ENCODE measurements around the gene PAQR8.

Gene PAQR8

DNA sequence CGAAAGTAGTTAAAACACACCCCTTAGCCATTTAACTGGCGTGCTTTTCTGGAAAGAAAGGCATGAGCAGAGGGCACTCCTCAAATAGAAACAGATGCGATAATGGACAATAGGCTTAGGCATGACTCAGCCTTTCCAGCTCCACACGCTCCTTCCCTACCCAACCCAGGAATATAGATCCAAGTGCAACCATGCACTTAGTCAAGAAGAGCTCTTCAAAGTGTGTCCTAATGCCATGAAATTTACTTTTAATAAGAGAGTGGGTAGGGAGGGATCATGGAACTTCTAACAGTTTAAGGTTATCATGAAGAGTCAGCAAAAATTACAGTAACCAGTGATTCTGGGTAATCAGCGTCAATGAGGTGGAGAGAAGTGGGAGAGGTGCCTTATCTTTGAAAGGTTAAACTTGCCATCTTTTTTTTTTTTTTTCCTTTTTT is 55.7 kb downstream of the PAQR8 start:
- H3K4me3 ChIP-seq (ENCODE audit: low read depth, low read length): no peak overlapping the region
- TF ChIP-seq, protein P1, sequence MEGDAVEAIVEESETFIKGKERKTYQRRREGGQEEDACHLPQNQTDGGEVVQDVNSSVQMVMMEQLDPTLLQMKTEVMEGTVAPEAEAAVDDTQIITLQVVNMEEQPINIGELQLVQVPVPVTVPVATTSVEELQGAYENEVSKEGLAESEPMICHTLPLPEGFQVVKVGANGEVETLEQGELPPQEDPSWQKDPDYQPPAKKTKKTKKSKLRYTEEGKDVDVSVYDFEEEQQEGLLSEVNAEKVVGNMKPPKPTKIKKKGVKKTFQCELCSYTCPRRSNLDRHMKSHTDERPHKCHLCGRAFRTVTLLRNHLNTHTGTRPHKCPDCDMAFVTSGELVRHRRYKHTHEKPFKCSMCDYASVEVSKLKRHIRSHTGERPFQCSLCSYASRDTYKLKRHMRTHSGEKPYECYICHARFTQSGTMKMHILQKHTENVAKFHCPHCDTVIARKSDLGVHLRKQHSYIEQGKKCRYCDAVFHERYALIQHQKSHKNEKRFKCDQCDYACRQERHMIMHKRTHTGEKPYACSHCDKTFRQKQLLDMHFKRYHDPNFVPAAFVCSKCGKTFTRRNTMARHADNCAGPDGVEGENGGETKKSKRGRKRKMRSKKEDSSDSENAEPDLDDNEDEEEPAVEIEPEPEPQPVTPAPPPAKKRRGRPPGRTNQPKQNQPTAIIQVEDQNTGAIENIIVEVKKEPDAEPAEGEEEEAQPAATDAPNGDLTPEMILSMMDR (IDR thresholded peaks at IDR 0.05; ENCODE audit: borderline replicate concordance, insufficient read depth, low read depth, low read length): no peak

DNA sequence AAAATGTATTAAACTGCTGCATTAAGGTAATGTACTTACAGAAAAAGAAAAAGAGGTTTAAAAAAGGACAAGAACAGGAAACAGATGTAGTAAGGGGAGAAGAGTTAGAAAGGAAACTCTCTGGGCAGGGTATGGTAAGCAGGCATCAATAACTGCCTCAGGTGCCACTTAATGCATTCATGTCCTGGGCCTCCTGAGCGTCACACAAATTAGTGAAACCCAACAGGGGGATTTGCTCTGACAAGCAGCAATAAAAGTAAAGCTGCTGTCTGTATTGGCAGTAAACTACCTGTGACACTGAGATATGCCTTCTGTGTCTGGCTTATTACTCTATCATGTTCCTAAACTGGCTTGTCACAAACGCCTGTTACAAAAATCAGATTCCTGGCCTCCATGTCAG is 56.7 kb downstream of the PAQR8 start:
- no peak overlapping the region for H3K4me3 ChIP-seq (ENCODE audit: low read depth, low read length)
- TF ChIP-seq, protein P1 (IDR thresholded peaks at IDR 0.05; ENCODE audit: borderline replicate concordance, insufficient read depth, low read depth, low read length): no peak

DNA sequence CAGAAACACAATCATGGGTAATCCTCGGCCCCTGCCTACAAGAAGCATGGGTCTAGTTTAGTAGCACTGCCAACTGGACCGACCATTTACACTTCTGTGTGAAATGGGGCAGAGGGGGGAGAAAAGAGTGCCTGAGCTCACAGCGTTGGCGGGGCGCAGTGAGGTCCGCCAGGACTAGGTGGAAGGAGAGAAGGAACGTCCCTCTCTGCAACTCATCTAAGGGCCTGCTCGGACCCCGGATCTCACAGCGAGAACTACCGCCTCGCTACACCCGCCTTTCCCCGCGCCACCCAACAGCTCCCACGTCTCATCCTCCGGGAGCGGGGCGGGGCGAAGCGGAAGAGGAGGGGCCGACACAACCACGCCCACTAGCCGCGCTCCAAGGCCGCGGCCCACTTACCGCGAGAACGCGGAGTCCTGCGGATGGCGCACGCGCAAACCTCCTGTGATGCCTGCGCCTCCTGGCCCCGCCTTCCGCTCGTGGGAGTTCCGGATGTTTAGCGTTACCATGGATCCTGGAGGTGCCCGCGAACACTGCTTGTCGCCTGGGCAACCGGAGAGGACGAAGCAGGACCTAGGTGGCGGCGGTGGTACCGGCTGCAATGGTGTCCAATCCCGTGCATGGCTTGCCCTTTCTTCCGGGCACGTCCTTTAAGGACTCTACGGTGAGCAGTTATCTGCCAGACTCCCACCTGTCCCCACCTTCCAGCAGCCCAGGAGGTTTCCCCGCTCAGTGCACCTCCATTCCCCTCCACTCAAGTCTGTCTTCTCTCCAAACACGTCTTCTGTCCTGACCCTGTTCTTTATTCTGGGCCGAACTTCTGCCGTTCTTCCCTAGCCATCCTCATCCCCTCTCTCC is 58.1 kb downstream of the PAQR8 start, which contains the start of gene EFHC1:
Gene EFHC1, plus strand, starts transcription at position 534 of the 859 bp plus-strand sequence. Its CDS starts 69 bp downstream, at position 603.
- H3K4me3 ChIP-seq (ENCODE audit: low read depth, low read length): peak within 1 kb of the TSS; percentile 45
- TF ChIP-seq, protein P1 (IDR thresholded peaks at IDR 0.05; ENCODE audit: borderline replicate concordance, insufficient read depth, low read depth, low read length): 0 out of 2 replicates have a peak, but pooled peaks have one; percentile 0

DNA sequence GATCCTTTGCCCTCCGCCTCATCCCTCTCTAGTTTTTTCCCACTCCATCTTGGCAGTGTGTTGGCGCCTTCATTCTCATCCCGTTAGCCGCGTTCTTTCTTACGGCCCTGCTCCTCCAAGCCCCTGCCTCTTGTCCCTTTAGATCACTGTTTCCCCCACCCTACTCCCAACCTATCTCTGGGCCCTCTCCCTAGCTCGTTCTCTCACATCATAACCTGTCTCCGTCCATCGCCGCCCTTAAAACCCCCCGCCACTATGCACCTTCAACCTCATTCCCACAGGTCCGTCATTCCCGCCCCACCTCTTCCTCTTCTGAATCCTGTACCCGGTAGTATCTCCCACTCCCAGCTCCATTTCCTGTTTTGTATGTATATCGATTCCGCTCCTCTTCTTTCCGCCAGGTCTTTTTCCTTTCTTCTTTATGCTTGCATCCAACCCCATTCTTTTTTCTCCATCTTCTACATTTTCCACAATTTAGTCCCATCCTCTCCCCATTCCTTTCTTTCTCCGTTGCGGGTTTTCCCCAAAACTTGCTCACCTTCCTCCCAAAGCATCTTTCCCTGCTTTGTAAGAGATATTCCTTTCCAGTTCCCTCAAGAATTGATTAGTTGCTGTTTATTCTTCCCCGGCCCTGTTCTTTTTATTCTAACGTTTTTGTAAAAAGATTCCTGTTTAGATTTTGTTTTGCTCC is 58.9 kb downstream of the PAQR8 start:
- TF ChIP-seq, protein P1 (IDR thresholded peaks at IDR 0.05; ENCODE audit: borderline replicate concordance, insufficient read depth, low read depth, low read length): no peak
- H3K4me3 ChIP-seq (ENCODE audit: low read depth, low read length): peak overlapping the region; percentile 45

- no peak overlapping the region for H3K4me3 ChIP-seq (ENCODE audit: low read depth, low read length)
- TF ChIP-seq, protein P1 (IDR thresholded peaks at IDR 0.05; ENCODE audit: borderline replicate concordance, insufficient read depth, low read depth, low read length): no peak
These were observed 60.2 kb downstream of the PAQR8 start for GRCh38 chr6:52422156-52422555.

- no peak overlapping the region for H3K4me3 ChIP-seq (ENCODE audit: low read depth, low read length)
- TF ChIP-seq, protein P1 (IDR thresholded peaks at IDR 0.05; ENCODE audit: borderline replicate concordance, insufficient read depth, low read depth, low read length): no peak
These were observed 61.5 kb downstream of the PAQR8 start for GRCh38 chr6:52423448-52423847.
